HCT116 (cell line): ENCODE measurements around the gene TWNK. TPM values are rescaled to one million over a fixed set of nuclear protein-coding genes. Genes with fewer than 3 reads are reported as not detected.

ENCODE experiments used
- ATAC-seq: fragments of 200-7000 bp; cut with Tn5 transposase; 2 replicates; pipeline ENCODE4 v1.9.1; 2020; ENCODE audit warnings: mild to moderate bottlenecking, moderate library complexity
- BruUV-seq: library from RNA; stranded (reverse); fragments of 400-500 nt; replicated peaks from 2 replicates; lab custom pipeline; 2021; lab: Mats Ljungman, UMichigan
- CTCF ChIA-PET: fragments of 300-600 bp; sonication (Branson Sonifier 250); formaldehyde crosslinking; loops from one replicate; lab custom pipeline; 2021; ENCODE audit warnings: antibody characterized with exemption; lab: Charles Lee
- POLR2A ChIA-PET: fragments of 300-600, 350-600 bp; sonication (Branson Sonifier 250); formaldehyde crosslinking; loops from one replicate; lab custom pipeline; 2021; ENCODE audit warnings: antibody characterized with exemption; lab: Charles Lee
- RAD21 ChIA-PET, 2 experiments: fragments of 300-600 bp; sonication (Branson Sonifier 250); formaldehyde crosslinking; loops; one replicate each; lab custom pipeline; 2023; ENCODE audit warnings: low total read pairs in 2 of 2; ENCODE audit not compliant: uncharacterized antibody in 2 of 2, unreplicated experiment in 2 of 2, low non-redundant PET in 1 of 2; lab: Charles Lee
- DNase-seq: peaks from one replicate; pipeline ENCODE4 v3.0.0-alpha.2; 2010; ENCODE audit warnings: low read depth, low spot score
- H2AFZ ChIP-seq: fragments of 200-600 bp; shearing (Covaris generic), sonication (generic); 2 replicates; pipeline ENCODE4 v1.6.1; 2017; ENCODE audit warnings: low read depth, mixed run types, mixed read lengths, antibody characterized with exemption, low read length; ENCODE audit not compliant: poor library complexity, severe bottlenecking
- H3K27ac ChIP-seq: 2 replicates; pipeline ENCODE4 v1.5.1; 2012; ENCODE audit warnings: low read depth, low read length
- H3K27me3 ChIP-seq: fragments of 200-600 bp; sonication (generic); 2 replicates; pipeline ENCODE4 v1.6.1; 2016; ENCODE audit warnings: mixed run types, low read length, mixed read lengths; ENCODE audit not compliant: insufficient read depth
- H3K36me3 ChIP-seq, 2 experiments: fragments of 200-500 bp in 1 of 2; fragments of 200-600 bp in 1 of 2; sonication (Bioruptor generic) in 1 of 2; sonication (generic) in 1 of 2; 2 replicates each; pipeline versions ENCODE4 v1.5.1 to v1.6.1; 2014 to 2016; ENCODE audit warnings: low read length in 2 of 2, inconsistent platforms in 1 of 2, mixed read lengths in 1 of 2, mixed run types in 1 of 2; ENCODE audit not compliant: insufficient read depth in 2 of 2, control insufficient read depth in 1 of 2
- H3K4me1 ChIP-seq, 2 experiments: fragments of 200-600 bp in 1 of 2; sonication (generic) in 1 of 2; 2 replicates each; pipeline versions ENCODE4 v1.5.1 to v1.6.1; 2012 to 2017; ENCODE audit warnings: low read length in 2 of 2, inconsistent platforms in 1 of 2, mild to moderate bottlenecking in 1 of 2, mixed read lengths in 1 of 2, mixed run types in 1 of 2, moderate library complexity in 1 of 2; ENCODE audit not compliant: insufficient read depth in 2 of 2, control insufficient read depth in 1 of 2
- H3K4me2 ChIP-seq: fragments of 200-600 bp; sonication (generic); 2 replicates; pipeline ENCODE4 v1.6.1; 2017; ENCODE audit warnings: mixed run types, low read length, mixed read lengths
- H3K4me3 ChIP-seq, 2 experiments: fragments of 200-600 bp in 1 of 2; sonication (generic) in 1 of 2; replicated peaks in 1 of 2; 2 replicates each; pipeline ENCODE4 v1.5.1; 2011 to 2016; ENCODE audit warnings: low read length in 2 of 2, control low read depth in 1 of 2, low read depth in 1 of 2, mild to moderate bottlenecking in 1 of 2, mixed read lengths in 1 of 2, mixed run types in 1 of 2
- H3K79me2 ChIP-seq: fragments of 200-600 bp; sonication (generic); 2 replicates; pipeline ENCODE4 v1.6.1; 2017; ENCODE audit warnings: mild to moderate bottlenecking, mixed run types, low read length, moderate library complexity, mixed read lengths; ENCODE audit not compliant: insufficient read depth
- H3K9ac ChIP-seq: fragments of 200-600 bp; sonication (generic); 2 replicates; pipeline ENCODE4 v1.6.1; 2016; ENCODE audit warnings: low read length, mixed read lengths
- H3K9me2 ChIP-seq: fragments of 200-600 bp; sonication (generic), shearing (Covaris generic); 2 replicates; pipeline ENCODE4 v1.6.1; 2017; ENCODE audit warnings: mixed run types, mild to moderate bottlenecking, moderate library complexity; ENCODE audit not compliant: insufficient read depth
- H3K9me3 ChIP-seq, 2 experiments: fragments of 200-500 bp in 1 of 2; fragments of 200-600 bp in 1 of 2; sonication (Bioruptor generic) in 1 of 2; sonication (generic) in 1 of 2; 2 replicates each; pipeline ENCODE4 v1.6.1; 2014 to 2017; ENCODE audit warnings: low read length in 2 of 2, mixed read lengths in 2 of 2, inconsistent platforms in 1 of 2, low read depth in 1 of 2, mild to moderate bottlenecking in 1 of 2, mixed run types in 1 of 2, moderate library complexity in 1 of 2; ENCODE audit not compliant: control insufficient read depth in 1 of 2, insufficient read depth in 1 of 2
- H4K20me1 ChIP-seq: fragments of 200-600 bp; sonication (generic), shearing (Covaris generic); 2 replicates; pipeline ENCODE4 v1.6.1; 2017; ENCODE audit warnings: mixed run types, mild to moderate bottlenecking, moderate library complexity; ENCODE audit not compliant: insufficient read depth
- EGR1 ChIP-seq: IDR thresholded peaks from 2 replicates; pipeline ENCODE4 v1.6.1; 2012; ENCODE audit warnings: low read depth
- ELF1 ChIP-seq: IDR thresholded peaks from 2 replicates; pipeline ENCODE4 v1.6.1; 2012; ENCODE audit warnings: low read depth, borderline replicate concordance
- EZH2 ChIP-seq: fragments of 200-600 bp; sonication (generic); IDR thresholded peaks from 2 replicates; pipeline ENCODE4 v1.6.1; 2017; ENCODE audit warnings: antibody characterized with exemption, mixed run types
- POLR2A ChIP-seq: IDR thresholded peaks from 2 replicates; pipeline ENCODE4 v1.7.0; 2011; ENCODE audit warnings: borderline replicate concordance; ENCODE audit not compliant: insufficient read depth, insufficient read length; ENCODE audit errors: extremely low read depth
- SP1 ChIP-seq: IDR thresholded peaks from 2 replicates; pipeline ENCODE4 v1.6.1; 2012; ENCODE audit warnings: low read depth
- TCF7L2 ChIP-seq: IDR thresholded peaks from 2 replicates; pipeline ENCODE4 v1.7.0; 2011; ENCODE audit warnings: borderline replicate concordance, inconsistent platforms; ENCODE audit not compliant: insufficient read depth, insufficient read length; ENCODE audit errors: extremely low read depth
- YY1 ChIP-seq: IDR thresholded peaks from 2 replicates; pipeline ENCODE4 v1.6.1; 2011; ENCODE audit warnings: low read length, low read depth, moderate library complexity, mild to moderate bottlenecking; ENCODE audit not compliant: insufficient replicate concordance; ENCODE audit errors: extremely low read depth
- ZFX ChIP-seq: fragments of 450-650 bp; IDR thresholded peaks from 2 replicates; pipeline ENCODE4 v1.6.1; 2017
- intact Hi-C: fragments of 100-400 bp; cut with micrococcal nuclease; formaldehyde crosslinking; loops from 2 replicates; pipeline ENCODE4 v1.10.0; 2022
- total RNA-seq: library from RNA; stranded (reverse); gene quantifications from one replicate; pipeline ENCODE4 v1.2.1, GENCODE V29; 2021; ENCODE audit not compliant: unreplicated experiment
- TF ChIP-seq, protein P1 (sequence below): IDR thresholded peaks from 2 replicates; pipeline ENCODE4 v1.6.1; 2012

Gene TWNK
- total RNA-seq, 1 experiment from 2014 or later, result 42.1 TPM

DNA sequence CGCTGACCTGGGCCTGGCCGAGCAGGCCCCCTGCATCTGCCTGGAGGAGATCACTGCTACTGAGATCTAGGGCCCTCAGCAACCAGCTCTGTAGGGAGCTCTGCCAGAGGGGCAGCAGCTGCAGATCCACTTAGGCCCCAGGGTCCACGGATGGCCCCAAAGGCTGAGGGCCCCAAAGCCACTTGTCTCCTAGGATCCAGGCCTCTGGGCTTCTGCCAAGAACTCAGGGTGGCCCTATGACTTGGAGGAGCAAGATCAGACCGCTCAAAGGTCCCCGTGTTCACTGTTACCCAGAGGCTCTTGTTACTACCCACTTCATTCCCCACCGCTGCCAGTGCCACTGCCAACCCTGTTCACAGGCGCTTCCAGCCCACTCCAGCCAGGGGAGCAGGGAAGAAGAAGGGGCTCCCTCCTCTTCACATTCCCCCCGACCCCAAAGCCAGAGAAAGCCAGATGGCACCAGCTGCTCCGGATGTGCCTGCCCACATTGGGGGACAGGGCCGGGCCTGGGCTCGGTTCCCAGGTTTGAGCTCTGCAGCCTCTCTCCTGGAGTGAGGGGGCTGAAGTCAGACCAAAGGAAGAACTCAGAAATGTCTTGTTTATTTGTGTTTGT lies 19.9 kb downstream of the TWNK start:
- intact Hi-C loops, result no loop called here
- ChIA-PET RAD21 (no interaction called here), CTCF (interaction anchor here (1.0 to 6.6 kb wide), 5 partner anchors 8 to 24 kb away, joined by 3 to 118 read pairs (median 3); partner anchors contain the start of genes LZTS2, PDZD7 and SFXN3), POLR2A (interaction anchor here (1.3 to 1.7 kb wide), 2 partner anchors 9 to 11 kb away, joined by 4 to 5 read pairs; no protein-coding TSS in a partner anchor)
- no peak overlapping the region for H2AFZ ChIP-seq
- peaks cover 12 to 15% of the 10 kb centered on the region in 2 experiments; a peak in 3 of 4 replicates for H3K36me3 ChIP-seq
- H3K9me3 ChIP-seq, result no peaks in the 10 kb centered on the region
- no peak overlapping the region for H3K4me2 ChIP-seq
- BruUV-seq, result no TSS peak
- DNase-seq (no peak), ATAC-seq (no peak)
- no peaks in the 10 kb centered on the region for H3K9me2 ChIP-seq
- H3K79me2 ChIP-seq, result peaks cover 13% of the 10 kb centered on the region; the same call in 1 of the 2 replicates
- TF ChIP-seq TCF7L2 (no peak), YY1 (no peak), ELF1 (no peak), ZFX (no peak), POLR2A (no peak), SP1 (no peak), EZH2 (no peak), EGR1 (no peak)
- TF ChIP-seq, protein P1, sequence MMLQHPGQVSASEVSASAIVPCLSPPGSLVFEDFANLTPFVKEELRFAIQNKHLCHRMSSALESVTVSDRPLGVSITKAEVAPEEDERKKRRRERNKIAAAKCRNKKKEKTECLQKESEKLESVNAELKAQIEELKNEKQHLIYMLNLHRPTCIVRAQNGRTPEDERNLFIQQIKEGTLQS, result no peak
- H3K4me1 ChIP-seq, result peaks cover 13 to 36% of the 10 kb centered on the region in 2 experiments
- no peaks in the 10 kb centered on the region for H3K27me3 ChIP-seq
- no peaks in the 10 kb centered on the region for H4K20me1 ChIP-seq
- H3K9ac ChIP-seq, result no peak overlapping the region
- H3K4me3 ChIP-seq, result no peak overlapping the region
- no peak overlapping the region; the same call in 1 of the 2 replicates for H3K27ac ChIP-seq
